Measurements from ENCODE around the gene MAD1L1. TPM values are rescaled to one million over a fixed set of nuclear protein-coding genes. Genes with fewer than 3 reads are reported as not detected.

The MAD1L1 gene
- total RNA-seq, 1 experiment from 2014 or later = 38.5 TPM

- no peak overlapping the region for H3K27ac ChIP-seq (ENCODE audit: low read depth, low read length)
- POLR2A ChIA-PET = no interaction called here
- intact Hi-C loops (cut with micrococcal nuclease) = no loop called here
Measured at GRCh38 chr7:1946025-1946772, 286.5 kb downstream of the MAD1L1 start.

More at GRCh38 chr7:1946025-1946772, 286.5 kb downstream of the MAD1L1 start:
- H3K4me2 ChIP-seq (ENCODE audit: low read length) = no peak overlapping the region
- H3K4me1 ChIP-seq (ENCODE audit: control insufficient read depth in 1 of 2, insufficient read depth in 2 of 2, low read length in 2 of 2) = no peaks in the 10 kb centered on the region
- DNase-seq (ENCODE audit: low read depth, low spot score) (no peak), ATAC-seq (no peak)
- no peaks in the 10 kb centered on the region for H3K36me3 ChIP-seq (ENCODE audit: control insufficient read depth in 1 of 2, insufficient read depth in 2 of 2, low read length in 2 of 2)
- H4K20me1 ChIP-seq (ENCODE audit: insufficient read depth) = no peaks in the 10 kb centered on the region
- H3K27me3 ChIP-seq (ENCODE audit: insufficient read depth, low read length) = no peaks in the 10 kb centered on the region
- no peak overlapping the region for H3K4me3 ChIP-seq (replicated peaks in 1 of 2; ENCODE audit: low read depth in 1 of 2, low read length in 2 of 2)
- no peak overlapping the region for H3K9ac ChIP-seq (ENCODE audit: low read length)
- TF ChIP-seq CBX3 (IDR thresholded peaks at IDR 0.05; ENCODE audit: low read depth) (no peak), YY1 (IDR thresholded peaks at IDR 0.05; ENCODE audit: extremely low read depth, insufficient replicate concordance, low read depth, low read length) (no peak), ATF3 (IDR thresholded peaks at IDR 0.05) (no peak), ZBTB33 (IDR thresholded peaks at IDR 0.05; ENCODE audit: extremely low read depth, insufficient replicate concordance, low read length) (no peak), EGR1 (IDR thresholded peaks at IDR 0.05; ENCODE audit: low read depth) (no peak), EZH2 (IDR thresholded peaks at IDR 0.05) (no peak), POLR2A (IDR thresholded peaks at IDR 0.05; ENCODE audit: borderline replicate concordance, extremely low read depth, insufficient read depth, insufficient read length) (no peak), POLR2AphosphoS5 (IDR thresholded peaks at IDR 0.05; ENCODE audit: low read depth, low read length) (no peak), CTCF (IDR thresholded peaks at IDR 0.05 in 2 of 3, conservative IDR thresholded peaks at IDR 0.05 in 1 of 3; ENCODE audit: borderline replicate concordance in 1 of 3, insufficient read depth in 1 of 3, low read depth in 2 of 3, low read length in 2 of 3) (no peak), RAD21 (IDR thresholded peaks at IDR 0.05; ENCODE audit: low read depth) (no peak), SIN3A (IDR thresholded peaks at IDR 0.05; ENCODE audit: low read depth) (no peak), FOSL1 (IDR thresholded peaks at IDR 0.05; ENCODE audit: low read depth) (no peak), ELF1 (IDR thresholded peaks at IDR 0.05; ENCODE audit: borderline replicate concordance, low read depth) (no peak), EZH2phosphoT487 (IDR thresholded peaks at IDR 0.05; ENCODE audit: borderline replicate concordance) (no peak), TCF7L2 (IDR thresholded peaks at IDR 0.05; ENCODE audit: borderline replicate concordance, extremely low read depth, insufficient read depth, insufficient read length) (no peak), SP1 (IDR thresholded peaks at IDR 0.05; ENCODE audit: low read depth) (no peak), JUND (IDR thresholded peaks at IDR 0.05) (no peak), CEBPB (IDR thresholded peaks at IDR 0.05; ENCODE audit: low read depth) (no peak)
- ChIA-PET CTCF (no interaction called here), RAD21 (ENCODE audit: low non-redundant PET in 1 of 2, low total read pairs in 2 of 2, uncharacterized antibody in 2 of 2, unreplicated experiment in 2 of 2) (no interaction called here)
- H3K9me3 ChIP-seq (ENCODE audit: control insufficient read depth in 1 of 2, insufficient read depth in 1 of 2, low read depth in 1 of 2, low read length in 2 of 2) = no peaks in the 10 kb centered on the region
- no peaks in the 10 kb centered on the region for H3K9me2 ChIP-seq (ENCODE audit: insufficient read depth)
- H3K79me2 ChIP-seq (ENCODE audit: insufficient read depth, low read length) = no peaks in the 10 kb centered on the region
- BruUV-seq (replicated peaks) = no TSS peak
- H2AFZ ChIP-seq (ENCODE audit: low read depth, low read length, poor library complexity, severe bottlenecking) = no peak overlapping the region
